Measurements from ENCODE around the gene RPL41. TPM values are rescaled to one million over a fixed set of nuclear protein-coding genes. Genes with fewer than 3 reads are reported as not detected.

Gene RPL41
- total and polyA plus RNA-seq, 9 of the 15 experiments (the other 6 are each of a cell fraction or from before 2014, with no cell fraction given) = 3,403 to 11,276 (median 5,604) TPM

- TF ChIP-seq MNT (conservative IDR thresholded peaks at IDR 0.05) = peak; percentile 73 to 82; a peak in 3 of 4 replicates
- TF ChIP-seq ZNF165 (CRISPR knock-in tag; IDR thresholded peaks at IDR 0.05; ENCODE audit: borderline replicate concordance) = no peak
- TF ChIP-seq DACH1 (IDR thresholded peaks at IDR 0.05; ENCODE audit: partially characterized antibody) = no peak
- TF ChIP-seq SMAD2 (IDR thresholded peaks at IDR 0.05; ENCODE audit: low read depth, low read length) = no peak
- no peak for TF ChIP-seq THRA (IDR thresholded peaks at IDR 0.05)
- TF ChIP-seq E2F4 (CRISPR knock-in tag; IDR thresholded peaks at IDR 0.05; ENCODE audit: low read depth) = no peak
- TF ChIP-seq STAT5A (IDR thresholded peaks at IDR 0.05; ENCODE audit: borderline replicate concordance, low read length) = no peak; the same call in 1 of the 2 replicates
- TF ChIP-seq HINFP (tag; conservative IDR thresholded peaks at IDR 0.05; ENCODE audit: low read depth) = no peak
- peak; percentile 92 for TF ChIP-seq CREM (IDR thresholded peaks at IDR 0.05; ENCODE audit: low read depth)
- peak; percentile 89 for TF ChIP-seq POLR2A (conservative IDR thresholded peaks at IDR 0.05)
- no peak for TF ChIP-seq ZNF717 (CRISPR knock-in tag; IDR thresholded peaks at IDR 0.05)
- peak; percentile 78 for TF ChIP-seq SP1 (CRISPR knock-in tag; IDR thresholded peaks at IDR 0.05)
- no peak for TF ChIP-seq ATF1 (CRISPR knock-in tag; IDR thresholded peaks at IDR 0.05)
- TF ChIP-seq ATF1 (tag; IDR thresholded peaks at IDR 0.05) = peak; percentile 83
- no peak for TF ChIP-seq ZNF79 (CRISPR knock-in tag; IDR thresholded peaks at IDR 0.05; ENCODE audit: low read depth)
- peak; percentile 62 for TF ChIP-seq TAF1 (IDR thresholded peaks at IDR 0.05; ENCODE audit: control insufficient read depth, extremely low read depth, insufficient read depth, low read length, severe bottlenecking)
- TF ChIP-seq TRIM24 (IDR thresholded peaks at IDR 0.05) = no peak; a peak in 1 of 4 replicates
- TF ChIP-seq RBBP5 (IDR thresholded peaks at IDR 0.05; ENCODE audit: borderline replicate concordance, insufficient read depth, low read length, poor library complexity, severe bottlenecking) = no peak
- no peak for TF ChIP-seq ARNT (IDR thresholded peaks at IDR 0.05)
- no peak for TF ChIP-seq KAT8 (IDR thresholded peaks at IDR 0.05; ENCODE audit: low read depth)
- no peak for TF ChIP-seq HIVEP1 (CRISPR knock-in tag; IDR thresholded peaks at IDR 0.05)
- no peak for TF ChIP-seq ZNF57 (CRISPR knock-in tag; IDR thresholded peaks at IDR 0.05)
- peak; percentile 94 for TF ChIP-seq ETV1 (tag; conservative IDR thresholded peaks at IDR 0.05; ENCODE audit: low read depth)
- TF ChIP-seq U2AF1 (optimal IDR thresholded peaks at IDR 0.05; ENCODE audit: low read depth, low read length) = no peak
- TF ChIP-seq HDGF (IDR thresholded peaks at IDR 0.05) = no peak
- no peak for TF ChIP-seq SNAPC5 (CRISPR knock-in tag; IDR thresholded peaks at IDR 0.05)
These were observed 35.8 kb downstream of the RPL41 start, which contains the start of gene MYL6B (continued) for GRCh38 chr12:56152132-56152755.

Data from K562 (cell line).